HG02798 (cell line): ENCODE measurements around the gene KCNC3.

Experiments used
- ATAC-seq: cut with Tn5 transposase; IDR thresholded peaks from one replicate; pipeline ENCODE4 v1.9.1; 2021; ENCODE audit warnings: mild to moderate bottlenecking; ENCODE audit not compliant: unreplicated experiment, poor library complexity

KCNC3 gene

DNA sequence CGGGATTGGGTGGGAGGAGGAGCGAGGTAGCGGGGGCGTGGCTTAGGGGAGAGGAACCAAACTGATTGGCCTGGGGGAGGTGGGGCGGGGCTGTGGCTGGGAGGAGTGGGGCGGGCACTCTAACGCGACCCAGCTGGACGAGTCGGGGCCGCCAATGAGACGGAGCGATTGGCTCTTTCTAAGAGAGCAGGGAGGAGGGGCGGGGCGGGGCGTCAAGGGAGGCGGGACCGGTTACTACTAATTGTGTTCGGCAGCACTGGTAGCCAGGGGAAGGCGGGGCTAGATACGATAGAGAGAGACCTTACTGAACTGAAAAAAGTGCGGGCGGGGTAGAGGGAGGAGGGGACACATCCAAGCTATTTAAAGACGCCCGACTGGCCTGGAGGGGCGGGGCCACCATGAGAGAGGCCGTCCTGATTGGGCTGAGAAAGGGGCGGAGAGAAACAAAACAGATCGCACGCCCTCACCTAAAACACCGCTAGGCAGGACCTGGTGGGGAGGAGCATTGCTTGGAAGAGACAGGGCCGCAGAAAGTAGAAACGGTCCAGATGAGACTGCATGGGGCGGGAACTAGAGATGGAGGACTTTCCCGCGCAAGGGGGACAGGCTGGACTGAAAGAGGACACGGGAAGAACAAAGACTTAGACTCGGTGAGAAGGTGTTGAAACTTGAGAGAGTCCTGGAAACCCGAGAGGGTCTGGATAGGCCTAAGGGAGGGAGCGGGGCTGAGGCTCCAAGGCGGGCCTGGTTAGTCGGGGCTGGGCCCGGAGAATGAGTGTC is at the start of gene KCNC3:
Gene KCNC3, minus strand, starts transcription at position 232 of the 780 bp plus-strand sequence. CDS start 295 bp downstream, outside the sequence.
- ATAC-seq: peak; percentile 54

DNA sequence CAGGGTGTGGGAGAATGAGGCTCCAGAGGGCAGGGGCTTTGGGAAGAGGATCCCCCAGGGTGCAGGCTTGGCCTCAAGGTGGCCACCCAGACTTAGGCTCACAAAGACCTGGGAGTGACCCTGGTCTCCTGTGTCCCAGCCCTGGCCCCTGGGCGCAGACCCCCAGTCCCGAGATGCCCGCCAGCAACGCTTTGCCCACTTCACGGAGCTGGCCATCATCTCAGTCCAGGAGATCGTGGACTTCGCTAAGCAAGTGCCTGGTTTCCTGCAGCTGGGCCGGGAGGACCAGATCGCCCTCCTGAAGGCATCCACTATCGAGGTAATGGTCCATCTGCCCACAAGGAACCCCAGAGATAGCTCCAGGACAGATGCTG is 49.7 kb upstream of the KCNC3 start:
- ATAC-seq: no peak

DNA sequence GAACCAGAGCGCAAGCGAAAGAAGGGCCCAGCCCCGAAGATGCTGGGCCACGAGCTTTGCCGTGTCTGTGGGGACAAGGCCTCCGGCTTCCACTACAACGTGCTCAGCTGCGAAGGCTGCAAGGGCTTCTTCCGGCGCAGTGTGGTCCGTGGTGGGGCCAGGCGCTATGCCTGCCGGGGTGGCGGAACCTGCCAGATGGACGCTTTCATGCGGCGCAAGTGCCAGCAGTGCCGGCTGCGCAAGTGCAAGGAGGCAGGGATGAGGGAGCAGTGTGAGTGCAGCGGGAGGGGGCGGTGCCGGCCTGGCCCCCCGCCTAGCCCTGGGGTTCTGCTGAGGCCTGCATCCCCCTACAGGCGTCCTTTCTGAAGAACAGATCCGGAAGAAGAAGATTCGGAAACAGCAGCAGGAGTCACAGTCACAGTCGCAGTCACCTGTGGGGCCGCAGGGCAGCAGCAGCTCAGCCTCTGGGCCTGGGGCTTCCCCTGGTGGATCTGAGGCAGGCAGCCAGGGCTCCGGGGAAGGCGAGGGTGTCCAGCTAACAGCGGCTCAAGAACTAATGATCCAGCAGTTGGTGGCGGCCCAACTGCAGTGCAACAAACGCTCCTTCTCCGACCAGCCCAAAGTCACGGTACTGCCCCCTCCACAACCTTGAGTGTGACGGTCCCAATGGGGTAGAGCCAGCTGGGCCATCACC is 49.1 kb upstream of the KCNC3 start:
- no peak for ATAC-seq

GRCh38 chr19:50377517-50377916 is 48.3 kb upstream of the KCNC3 start:
- no peak for ATAC-seq

DNA sequence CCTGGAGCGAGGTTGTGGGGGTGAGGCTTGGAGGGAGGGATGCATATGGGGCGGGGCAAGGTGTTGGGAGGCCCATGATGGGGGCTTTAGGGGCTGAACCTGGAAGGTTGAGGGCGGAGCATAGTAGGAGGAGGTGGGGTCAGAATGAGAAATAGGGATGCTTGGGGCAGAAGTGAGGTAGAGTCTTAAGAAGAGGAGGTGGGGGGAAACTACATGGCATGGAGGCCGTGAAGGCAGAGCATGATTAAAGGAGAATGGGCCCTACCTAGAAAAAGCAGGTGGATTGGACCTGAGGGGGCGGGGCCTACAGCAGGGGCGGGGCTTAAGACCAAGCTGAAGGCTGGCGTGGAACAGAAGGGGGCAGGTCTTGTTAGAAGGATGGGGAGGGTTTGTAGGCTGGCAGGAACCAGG is 47.9 kb upstream of the KCNC3 start:
- ATAC-seq: peak; percentile 10

- peak; percentile 92 for ATAC-seq
These were observed 47.2 kb upstream of the KCNC3 start, which contains the start of gene NR1H2 for GRCh38 chr19:50376166-50377050. TSS of gene NR1H2 (plus strand) at chr19:50376457. CDS start at chr19:50377606, 1,149 bp downstream.

- no peak for ATAC-seq
These were observed 42.8 kb upstream of the KCNC3 start for GRCh38 chr19:50371914-50372475.

DNA sequence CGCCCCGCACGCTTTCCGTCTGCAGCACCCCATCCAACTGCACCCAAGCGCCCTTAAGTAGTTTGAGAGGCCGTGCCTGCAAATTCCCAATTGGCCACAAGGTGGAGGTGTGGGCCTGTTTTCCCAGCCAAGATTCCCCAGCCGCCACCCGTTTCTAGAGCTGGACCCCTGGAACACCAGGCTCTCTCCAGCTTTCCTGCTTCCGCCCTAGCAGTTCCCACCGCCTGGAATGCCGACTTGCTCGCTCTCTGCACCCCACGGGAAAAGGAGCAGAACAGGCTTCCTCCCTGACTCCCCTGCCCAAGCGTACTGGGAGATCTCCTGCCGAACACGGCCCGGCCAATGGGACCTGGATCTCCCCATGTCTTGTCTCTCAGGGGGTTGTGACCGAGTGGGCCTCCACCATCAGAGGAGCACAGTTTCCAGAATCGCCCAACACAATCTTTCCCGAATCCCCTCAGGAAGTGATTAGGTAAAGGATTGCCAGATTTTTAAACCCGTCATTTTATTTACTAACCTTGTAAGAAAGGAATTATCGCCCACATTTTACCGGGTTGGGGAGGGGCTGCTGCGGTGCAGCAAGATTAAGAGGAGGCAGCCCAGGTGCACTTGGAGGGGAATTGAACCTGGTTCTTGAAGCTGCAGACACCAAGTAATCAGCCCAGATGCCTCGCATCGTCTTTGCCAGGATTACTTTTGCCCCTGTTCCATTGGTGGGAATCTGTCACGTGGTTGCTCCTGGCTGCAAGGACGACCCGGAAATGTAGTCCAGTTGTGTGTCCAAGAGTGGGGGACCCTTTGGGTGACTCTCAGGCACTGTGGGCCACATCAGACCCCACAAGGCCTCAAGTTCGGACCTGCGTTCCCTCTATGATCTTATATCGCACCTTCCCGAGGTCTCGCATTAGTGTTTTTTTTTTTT is 39.7 kb upstream of the KCNC3 start:
- peak; percentile 66 for ATAC-seq

- ATAC-seq: no peak
These were observed 36.5 kb upstream of the KCNC3 start, which contains the start of gene NAPSA for GRCh38 chr19:50365434-50366306. TSS of gene NAPSA (minus strand) at chr19:50365639. CDS start at chr19:50365621, 18 bp downstream.

- ATAC-seq: no peak
These were observed 33.7 kb upstream of the KCNC3 start for GRCh38 chr19:50362656-50363424.

DNA sequence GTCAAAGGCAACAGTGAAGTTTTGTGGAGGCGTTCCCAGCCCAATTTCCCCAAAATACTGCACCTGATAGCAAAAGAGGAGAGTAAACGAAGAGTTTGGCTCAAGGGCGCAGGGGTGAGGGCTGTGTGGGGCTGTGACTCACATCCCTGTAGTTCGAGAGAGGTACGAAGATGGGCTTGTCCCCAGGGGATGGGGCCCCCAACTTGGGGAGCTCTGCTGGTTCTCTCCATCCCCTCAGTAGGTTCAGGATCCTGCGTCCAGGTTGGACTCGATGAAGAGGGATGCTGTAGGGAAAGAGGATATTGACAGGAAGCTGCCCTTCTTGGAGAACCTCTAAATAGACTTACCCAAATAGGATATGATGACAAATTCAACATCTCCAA is 32.8 kb upstream of the KCNC3 start:
- ATAC-seq: no peak

GRCh38 chr19:50361290-50362029 is 32.3 kb upstream of the KCNC3 start:
- ATAC-seq: no peak

DNA sequence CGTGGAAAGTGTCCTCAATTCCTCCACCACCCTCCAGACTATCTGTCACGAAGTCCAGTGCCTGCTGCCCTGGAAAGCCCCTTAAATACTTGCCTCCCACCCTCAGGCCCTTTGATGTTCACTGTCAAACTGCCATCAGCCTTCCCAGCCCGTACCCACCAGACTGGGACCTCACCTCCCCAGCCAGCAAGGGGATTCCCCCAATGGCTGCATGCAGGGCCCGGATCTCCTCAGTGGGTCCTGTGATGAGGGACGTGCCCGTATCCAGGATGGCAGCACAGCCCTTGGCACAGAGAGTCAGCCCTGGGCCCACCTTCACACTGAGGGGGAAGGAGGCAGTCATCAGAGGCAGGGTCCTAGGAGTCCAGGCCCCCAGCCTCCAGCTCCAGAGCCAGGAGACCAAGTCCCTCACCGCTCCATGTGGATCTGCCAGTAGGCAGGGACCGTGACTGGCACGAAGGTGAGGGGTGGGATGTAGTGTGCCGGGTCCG is 30.2 kb upstream of the KCNC3 start:
- no peak for ATAC-seq

DNA sequence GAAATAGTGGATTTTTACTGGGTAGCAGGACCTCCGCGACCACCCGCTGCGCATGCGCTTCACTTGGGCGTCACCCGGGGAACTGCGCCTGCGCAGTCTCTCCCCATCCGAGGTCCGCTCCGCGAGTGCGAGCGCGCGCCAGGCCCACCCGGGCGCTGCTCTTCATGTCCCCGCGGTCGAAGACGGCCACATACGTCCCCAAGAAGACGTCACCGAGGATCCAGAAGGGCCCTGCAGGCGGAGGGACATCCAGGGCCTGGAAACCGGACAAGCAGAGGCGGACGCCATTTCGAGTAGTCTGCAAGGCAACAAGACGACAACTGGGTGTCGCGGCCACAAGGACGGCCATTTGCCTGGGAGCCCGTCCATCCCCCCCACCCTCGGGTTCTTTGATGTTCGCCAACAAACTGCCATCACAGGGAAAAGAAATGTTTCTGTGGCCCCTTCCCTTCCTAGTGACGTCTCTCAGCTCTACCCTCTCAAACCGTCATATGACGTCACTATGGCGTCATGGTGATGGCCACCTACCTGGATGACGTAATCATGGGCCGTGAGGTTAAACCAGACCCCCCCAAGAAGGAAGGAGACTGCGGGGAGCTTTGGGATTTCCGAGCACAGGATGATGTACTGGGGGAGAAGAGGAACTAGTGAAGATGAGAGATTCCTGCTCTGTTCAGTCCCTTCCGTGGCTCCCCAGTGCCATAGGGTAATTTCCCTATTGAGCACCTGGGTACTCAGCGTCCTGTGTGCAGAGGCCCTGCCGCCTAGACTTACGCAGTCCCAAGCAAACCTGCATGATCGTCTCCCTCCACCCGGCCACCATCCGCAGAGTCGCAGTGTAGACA is 29.5 kb upstream of the KCNC3 start:
- ATAC-seq: peak; percentile 56

DNA sequence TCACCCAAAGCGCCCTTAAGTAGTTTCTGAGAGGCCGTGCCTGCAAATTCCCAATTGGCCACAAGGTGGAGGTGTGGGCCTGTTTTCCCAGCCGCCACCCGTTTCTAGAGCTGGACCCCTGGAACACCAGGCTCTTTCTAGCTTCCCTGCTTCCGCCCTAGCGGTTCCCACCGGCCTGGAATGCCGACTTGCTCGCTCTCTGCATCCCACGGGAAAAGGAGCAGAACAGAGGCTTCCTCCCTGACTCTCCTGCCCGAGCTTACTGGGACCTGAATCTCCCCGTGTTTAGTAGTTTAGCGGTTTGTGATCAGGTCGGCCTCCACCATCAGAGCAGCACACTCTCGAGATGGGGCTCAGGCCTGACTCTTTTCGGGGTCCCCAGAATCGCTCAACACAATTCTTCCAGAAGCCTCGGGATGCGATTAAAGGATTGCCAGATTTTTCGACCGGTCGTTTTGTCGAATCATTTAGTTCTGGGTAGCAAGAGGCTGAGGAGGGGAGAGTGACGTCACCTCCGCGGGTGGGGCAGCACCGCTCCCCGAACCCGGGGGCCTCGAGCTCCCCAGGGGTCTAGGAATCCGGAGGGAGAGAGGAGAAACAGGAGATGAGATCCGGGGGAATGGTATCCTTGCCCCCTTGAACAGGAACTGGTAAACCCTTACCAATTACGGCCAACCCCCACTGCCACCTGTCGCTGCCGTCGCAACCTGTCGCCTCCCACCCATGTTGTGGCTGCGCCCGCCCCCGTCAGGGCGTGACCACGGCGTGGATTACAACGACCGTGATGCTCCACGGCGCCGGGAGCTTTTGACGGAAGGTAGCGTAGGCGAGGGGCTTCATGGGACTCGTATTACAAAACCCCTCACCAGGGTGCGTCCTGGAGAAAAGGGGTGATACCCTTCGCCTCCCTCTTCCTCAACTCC is 28.3 kb upstream of the KCNC3 start:
- ATAC-seq: peak; percentile 63
